ENCODE results near the gene COG8. TPM values are rescaled to one million over a fixed set of nuclear protein-coding genes. Genes with fewer than 3 reads are reported as not detected.

Gene COG8
- total and polyA plus RNA-seq, 2 of the 8 experiments (the other 6 are each of a cell fraction or from before 2014, with no cell fraction given): 49.1 to 55.6 TPM

DNA sequence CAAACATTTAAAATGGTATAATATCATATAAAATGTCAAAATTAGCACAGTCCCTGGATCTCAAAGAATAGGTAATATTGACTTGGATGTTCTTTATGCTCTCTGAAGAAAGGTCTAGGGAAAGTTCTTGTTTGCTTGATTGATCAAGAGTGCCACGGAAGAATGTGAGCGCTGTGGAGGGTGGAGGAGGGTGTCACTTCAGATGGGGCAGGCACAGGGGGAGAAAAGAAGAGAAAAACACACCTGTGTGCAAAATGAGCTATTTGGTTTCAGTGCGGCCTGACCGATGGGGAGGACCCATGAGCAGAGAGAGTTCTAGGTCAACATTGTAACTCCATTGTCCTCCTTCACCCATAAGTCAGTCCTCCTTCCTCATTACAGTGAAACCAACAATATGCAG, 37.1 kb downstream of the COG8 start:
- DNase-seq (ENCODE audit: low read depth in 1 of 2, low spot score in 2 of 2) (no peak), FAIRE-seq (no peak)
- Histone ChIP-seq H3K9ac (replicated peaks in 1 of 4; ENCODE audit: extremely low read depth in 1 of 4, low read depth in 3 of 4, low read length in 3 of 4) (no peak overlapping the region), H2BK15ac (ENCODE audit: low read length) (no peak overlapping the region), H3K36me3 (ENCODE audit: control insufficient read depth in 2 of 4, insufficient read depth in 4 of 4, low read length in 3 of 4) (peaks cover 0 to 15% (median 6%) of the 10 kb centered on the region in 4 experiments; a peak in 4 of 8 replicates), H3K79me1 (ENCODE audit: low read depth, low read length) (no peaks in the 10 kb centered on the region), H3K56ac (replicated peaks; ENCODE audit: insufficient read length, low read depth, low read length) (no peak overlapping the region), H3K9me3 (ENCODE audit: insufficient read depth in 2 of 2, low read depth in 1 of 2, low read length in 1 of 2) (no peaks in the 10 kb centered on the region), H3K4me1 (replicated peaks in 1 of 4; ENCODE audit: control insufficient read depth in 3 of 4, insufficient read depth in 4 of 4, low read length in 3 of 4) (no peaks in the 10 kb centered on the region), H3K79me2 (ENCODE audit: control insufficient read depth in 1 of 2, insufficient read depth in 2 of 2, low read length in 2 of 2) (no peaks in the 10 kb centered on the region), H2BK12ac (ENCODE audit: low read depth, low read length) (no peak overlapping the region), H4K5ac (ENCODE audit: insufficient read length, low read depth, low read length) (no peak overlapping the region), H2AK5ac (ENCODE audit: low read depth, low read length) (no peak overlapping the region), H2BK20ac (ENCODE audit: low read length) (no peak overlapping the region), H3K27ac (ENCODE audit: low read depth, low read length) (no peak overlapping the region), H4K91ac (replicated peaks; ENCODE audit: insufficient read length, low read length) (no peak overlapping the region), H3K14ac (ENCODE audit: insufficient read length) (no peak overlapping the region), H3K27me3 (replicated peaks in 1 of 4; ENCODE audit: control insufficient read depth in 3 of 4, extremely low read depth in 1 of 4, insufficient read depth in 3 of 4, low read length in 3 of 4) (no peaks in the 10 kb centered on the region), H4K8ac (ENCODE audit: extremely low read depth, insufficient read depth, low read length) (no peak overlapping the region), H3K23me2 (ENCODE audit: low read depth, low read length) (no peaks in the 10 kb centered on the region), H3K4ac (replicated peaks; ENCODE audit: insufficient read length, low read depth, low read length) (no peak overlapping the region), H2AFZ (ENCODE audit: low read length) (no peak overlapping the region), H2BK5ac (ENCODE audit: low read depth, low read length) (no peak overlapping the region), H3K18ac (ENCODE audit: extremely low read depth, low read length) (no peak overlapping the region), H2BK120ac (replicated peaks; ENCODE audit: low read depth, low read length) (no peak overlapping the region), H3K23ac (ENCODE audit: insufficient read length) (no peak overlapping the region), H3K4me3 (ENCODE audit: extremely low read depth in 1 of 4, insufficient read depth in 2 of 4, low read depth in 3 of 4, low read length in 4 of 4) (no peak overlapping the region), H3K4me2 (ENCODE audit: insufficient read depth in 1 of 2, low read depth in 2 of 2, low read length in 2 of 2) (no peak overlapping the region), H4K20me1 (replicated peaks in 1 of 2; ENCODE audit: control insufficient read depth in 1 of 2, insufficient read depth in 2 of 2, low read length in 2 of 2) (no peaks in the 10 kb centered on the region)
- POLR2A ChIA-PET (ENCODE audit: partially characterized antibody): interaction anchor here (1.1 to 1.7 kb wide), 2 partner anchors 8 to 168 kb away, joined by 3 read pairs; no protein-coding TSS in a partner anchor
- 95% methylated on average over 4 of the region's 4 CpGs; no CpG with 5 or more reads in 1 of the 2 experiments for WGBS, 2 experiments (ENCODE audit: extremely low coverage in 1 of 2, insufficient coverage in 1 of 2, insufficient read length in 1 of 2, insufficient replicate concordance in 2 of 2, low coverage in 1 of 2, low lambda C conversion rate in 2 of 2, missing lambda C conversion rate in 1 of 2)
- CTCF ChIA-PET (ENCODE audit: partially characterized antibody): interaction anchor here (0.7 to 1.7 kb wide), 3 partner anchors 14 to 232 kb away, joined by 3 to 6 read pairs (median 3); no protein-coding TSS in a partner anchor
